Measurements from ENCODE around the gene SEPTIN11.

- TF ChIP-seq EP300 (conservative IDR thresholded peaks at IDR 0.05; ENCODE audit: poor library complexity, severe bottlenecking) (no peak), CTCF (IDR thresholded peaks at IDR 0.05; ENCODE audit: poor library complexity, severe bottlenecking) (no peak)
These were observed 18.5 kb upstream of the SEPTIN11 start for GRCh38 chr4:76931087-76931486.
